Body of pancreas (tissue), 4 donors: ENCODE measurements around the gene USP46.

Experiments used
- CTCF ChIP-seq, 7 experiments: fragments of 450-650 bp in 4 of 7; fragments of 200-600 bp in 3 of 7; sonication (generic) in 3 of 7; IDR thresholded peaks; one replicate each; pipeline ENCODE4 v1.5.1; 2016 to 2019; ENCODE audit warnings: antibody characterized with exemption in 7 of 7
- POLR2A ChIP-seq, 3 donors: fragments of 450-650 bp; IDR thresholded peaks; one replicate each; pipeline ENCODE4 v1.6.1; 2016; ENCODE audit warnings: antibody characterized with exemption in 3 of 3, mild to moderate bottlenecking in 2 of 3

- TF ChIP-seq CTCF (IDR thresholded peaks at IDR 0.05): no peak
- no peak for TF ChIP-seq POLR2A (IDR thresholded peaks at IDR 0.05)
These were observed 17.1 kb downstream of the USP46 start for GRCh38 chr4:52641854-52642563.
